OCI-LY3 (cell line): ENCODE data around the gene SNAPC5.

Experiments
- H2AFZ ChIP-seq: fragments of 200-600, 300-600 bp; shearing (Covaris generic); 2 replicates; pipeline ENCODE4 v1.6.0; 2014; ENCODE audit warnings: antibody characterized with exemption, low read depth, low read length
- H3K27ac ChIP-seq: fragments of 200-600, 300-600 bp; sonication (generic); 2 replicates; pipeline ENCODE4 v1.5.1; 2014; ENCODE audit warnings: mild to moderate bottlenecking, low read length, moderate library complexity, mixed read lengths
- H3K27me3 ChIP-seq: fragments of 200-600, 300-600 bp; sonication (generic); 2 replicates; pipeline ENCODE4 v1.6.1; 2014; ENCODE audit warnings: low read depth, low read length, mixed read lengths
- H3K36me3 ChIP-seq: fragments of 200-600, 300-600 bp; sonication (generic); replicated peaks from 2 replicates; pipeline ENCODE3; 2014; ENCODE audit warnings: low read depth, low read length, mixed read lengths
- H3K4me1 ChIP-seq: fragments of 300-600, 200-600 bp; sonication (generic); 2 replicates; pipeline ENCODE4 v1.6.1; 2014; ENCODE audit warnings: low read length, mixed read lengths
- H3K4me2 ChIP-seq: fragments of 200-600, 300-600 bp; sonication (generic); 2 replicates; pipeline ENCODE4 v1.6.1; 2014; ENCODE audit warnings: low read length, mixed read lengths
- H3K4me3 ChIP-seq: fragments of 300-600, 200-600 bp; sonication (generic); 2 replicates; pipeline ENCODE4 v1.5.1; 2014; ENCODE audit warnings: antibody characterized with exemption, mild to moderate bottlenecking, low read length, moderate library complexity
- H3K79me2 ChIP-seq: fragments of 300-600, 200-600 bp; shearing (Covaris generic); 2 replicates; pipeline ENCODE4 v1.6.1; 2014; ENCODE audit warnings: mild to moderate bottlenecking, low read length, mixed read lengths
- H3K9ac ChIP-seq: fragments of 300-600, 200-600 bp; shearing (Covaris generic); 2 replicates; pipeline ENCODE4 v1.6.0; 2014; ENCODE audit warnings: mild to moderate bottlenecking, low read length, moderate library complexity
- H3K9me3 ChIP-seq: fragments of 200-600, 300-600 bp; shearing (Covaris generic); 2 replicates; pipeline ENCODE4 v1.6.1; 2014; ENCODE audit warnings: low read length, mixed read lengths; ENCODE audit not compliant: insufficient read depth
- H4K20me1 ChIP-seq: fragments of 200-600, 300-600 bp; sonication (generic); 2 replicates; pipeline ENCODE4 v1.6.1; 2016; ENCODE audit warnings: low read length, mixed read lengths; ENCODE audit not compliant: insufficient read depth
- CTCF ChIP-seq: fragments of 200-600, 300-600 bp; sonication (generic); IDR thresholded peaks from 2 replicates; pipeline ENCODE4 v1.5.1; 2014; ENCODE audit warnings: antibody characterized with exemption, low read length, low read depth
- EZH2phosphoT487 ChIP-seq: fragments of 200-600 bp; shearing (Covaris generic); IDR thresholded peaks from 2 replicates; pipeline ENCODE4 v1.6.1; 2018; ENCODE audit warnings: antibody characterized with exemption, mixed run types, low read depth

The SNAPC5 gene

GRCh38 chr15:66477011-66477410, 20.6 kb downstream of the SNAPC5 start:
- Histone ChIP-seq H3K4me3 (no peak overlapping the region), H3K36me3 (peaks cover 7% of the 10 kb centered on the region), H3K27me3 (no peaks in the 10 kb centered on the region), H3K27ac (no peak overlapping the region), H4K20me1 (peaks cover 27% of the 10 kb centered on the region), H3K79me2 (peaks cover 4% of the 10 kb centered on the region; the same call in 1 of the 2 replicates), H3K4me1 (no peaks in the 10 kb centered on the region), H2AFZ (no peak overlapping the region), H3K9me3 (no peaks in the 10 kb centered on the region), H3K9ac (no peak overlapping the region), H3K4me2 (no peak overlapping the region)
- TF ChIP-seq EZH2phosphoT487 (no peak), CTCF (no peak)

DNA sequence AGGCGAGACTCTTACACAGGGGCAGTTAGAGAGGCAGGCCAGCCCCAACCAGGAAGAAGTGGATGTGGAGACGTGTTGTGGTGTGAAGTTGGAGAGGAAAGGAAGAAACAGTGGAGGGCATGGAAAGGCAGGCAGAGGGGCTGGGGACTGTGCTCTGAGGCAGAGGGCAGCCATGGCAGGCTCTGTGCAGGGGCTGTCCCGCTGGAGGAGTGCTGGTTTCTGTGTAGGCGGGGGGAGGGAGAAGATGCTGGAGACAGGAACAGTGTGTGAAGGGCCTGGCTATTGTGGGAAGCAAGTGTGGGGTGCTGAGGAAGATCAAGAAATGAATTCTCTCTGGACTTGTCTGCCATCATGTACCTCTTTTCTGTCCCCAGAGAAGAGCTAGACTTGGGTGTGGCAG, 21.0 kb downstream of the SNAPC5 start:
- Histone ChIP-seq H4K20me1 (peaks cover 23% of the 10 kb centered on the region), H3K9me3 (no peaks in the 10 kb centered on the region), H3K27me3 (no peaks in the 10 kb centered on the region), H2AFZ (no peak overlapping the region), H3K27ac (no peak overlapping the region), H3K4me2 (no peak overlapping the region), H3K9ac (no peak overlapping the region), H3K79me2 (peaks cover 4% of the 10 kb centered on the region; the same call in 1 of the 2 replicates), H3K4me3 (no peak overlapping the region), H3K4me1 (no peaks in the 10 kb centered on the region), H3K36me3 (peaks cover 4% of the 10 kb centered on the region)
- TF ChIP-seq EZH2phosphoT487, result no peak
- TF ChIP-seq CTCF, result no peak

DNA sequence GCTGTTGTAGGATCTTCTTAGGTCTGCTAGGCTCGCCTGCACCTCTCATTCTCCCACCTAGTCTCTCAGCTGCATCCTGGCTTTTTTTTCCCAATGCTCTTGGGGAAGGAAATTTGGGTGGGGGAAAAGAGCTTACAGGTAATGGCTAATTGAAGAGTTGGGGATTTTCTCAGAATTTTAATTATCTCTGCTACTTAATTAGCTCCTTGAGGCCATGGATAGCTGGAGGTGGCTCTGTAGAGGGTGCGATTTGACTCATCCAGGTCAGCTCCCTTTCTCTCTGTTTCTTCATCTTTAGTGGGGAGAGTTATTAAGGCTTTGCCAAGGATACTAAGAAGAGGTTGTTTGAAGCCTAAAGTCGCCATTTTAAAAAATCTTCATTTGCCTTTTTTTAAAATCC, 22.6 kb downstream of the SNAPC5 start:
- Histone ChIP-seq H3K4me1 (no peaks in the 10 kb centered on the region), H3K9me3 (no peaks in the 10 kb centered on the region), H3K4me2 (no peak overlapping the region), H3K27ac (no peak overlapping the region), H3K9ac (no peak overlapping the region), H3K27me3 (no peaks in the 10 kb centered on the region), H4K20me1 (peaks cover 16% of the 10 kb centered on the region), H3K4me3 (no peak overlapping the region), H3K36me3 (no peaks in the 10 kb centered on the region), H2AFZ (no peak overlapping the region), H3K79me2 (peaks cover 4% of the 10 kb centered on the region; the same call in 1 of the 2 replicates)
- TF ChIP-seq CTCF (no peak), EZH2phosphoT487 (no peak)

GRCh38 chr15:66474135-66474534, 23.4 kb downstream of the SNAPC5 start:
- Histone ChIP-seq H3K36me3 (no peaks in the 10 kb centered on the region), H3K4me1 (no peaks in the 10 kb centered on the region), H3K9ac (no peak overlapping the region), H3K9me3 (no peaks in the 10 kb centered on the region), H3K4me2 (no peak overlapping the region), H3K4me3 (no peak overlapping the region), H3K79me2 (peaks cover 4% of the 10 kb centered on the region; the same call in 1 of the 2 replicates), H3K27ac (no peak overlapping the region), H2AFZ (no peak overlapping the region), H3K27me3 (no peaks in the 10 kb centered on the region), H4K20me1 (peaks cover 12% of the 10 kb centered on the region)
- TF ChIP-seq EZH2phosphoT487 (no peak), CTCF (no peak)
